GM21576 (cell line): ENCODE data around the gene ARID4B.
"Not testable (repeated sequence)": the region's sequence is repeated elsewhere in the genome, so short reads cannot be mapped to it uniquely, and the experiment has no call there.

Experiments
- ATAC-seq: cut with Tn5 transposase; IDR thresholded peaks from one replicate; pipeline ENCODE4 v1.9.1; 2021; ENCODE audit warnings: mild to moderate bottlenecking, moderate library complexity; ENCODE audit not compliant: unreplicated experiment

The ARID4B gene

DNA sequence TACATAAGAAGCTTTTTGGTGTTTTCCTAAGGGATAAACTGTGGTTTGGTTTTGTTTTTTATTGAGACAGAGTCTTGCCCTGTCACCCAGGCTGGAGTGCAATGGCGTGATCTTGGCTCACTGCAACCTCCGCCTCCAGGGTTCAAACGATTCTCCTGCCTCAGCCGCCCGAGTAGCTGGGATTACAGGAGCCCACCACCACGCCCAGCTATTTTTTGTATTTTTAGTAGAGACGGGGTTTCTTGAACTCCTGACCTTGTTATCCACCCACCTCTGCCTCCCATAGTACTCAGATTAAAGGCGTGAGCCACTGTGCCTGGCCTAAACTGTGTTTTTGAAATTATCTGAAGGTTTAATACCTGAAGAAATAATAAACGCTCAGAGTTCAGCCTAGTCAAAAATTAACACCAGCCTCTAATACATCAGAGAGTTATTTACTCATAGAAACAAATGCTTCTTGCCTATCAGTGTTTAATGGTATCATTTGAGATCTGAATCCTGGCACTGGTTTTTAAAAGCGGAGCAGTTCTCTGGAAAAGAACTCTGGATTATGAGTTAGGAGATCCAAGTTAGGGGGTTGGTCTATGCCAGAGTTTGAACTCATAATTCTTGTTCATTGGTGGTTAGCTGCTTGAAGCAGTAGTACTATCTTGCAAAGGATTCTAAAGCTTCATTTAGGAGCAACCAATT, 28.7 kb downstream of the ARID4B start:
- ATAC-seq = no peak

DNA sequence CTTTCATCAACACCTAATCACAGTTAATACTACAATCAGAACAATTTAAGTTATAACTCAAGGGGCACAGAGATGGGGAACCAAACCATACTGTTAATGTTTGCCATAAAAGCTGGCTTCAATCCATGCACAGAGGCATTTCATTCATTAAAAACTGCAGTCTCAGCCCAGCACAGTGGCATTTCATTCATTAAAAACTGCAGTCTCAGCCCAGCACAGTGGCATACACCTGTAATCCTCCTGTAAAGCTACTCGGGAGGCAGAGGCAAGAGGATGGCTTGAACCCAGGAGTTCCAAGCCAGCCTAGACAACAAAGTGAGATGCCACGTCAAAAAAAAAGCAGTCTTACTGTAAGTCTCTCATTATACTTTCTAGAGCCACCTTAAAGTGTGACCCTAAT, 29.2 kb downstream of the ARID4B start:
- ATAC-seq = no peak

DNA sequence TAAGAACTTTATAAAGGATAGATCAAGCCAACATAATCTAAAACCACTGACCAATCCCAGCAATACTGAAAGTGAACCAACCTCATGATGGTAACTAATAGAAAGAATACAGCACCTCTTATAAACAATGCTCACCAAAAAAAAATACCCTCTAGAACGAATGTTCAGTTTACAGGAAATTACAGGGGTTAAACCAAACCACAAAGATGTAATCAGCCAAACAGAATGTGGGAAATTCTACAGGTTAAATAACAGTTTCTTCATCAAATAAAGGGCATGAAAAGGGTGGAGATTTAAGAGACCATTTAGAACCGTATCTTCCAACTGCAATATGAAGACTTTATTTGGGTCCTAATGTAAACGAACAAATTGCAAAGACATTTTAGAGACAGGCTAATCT, 30.4 kb downstream of the ARID4B start:
- no peak for ATAC-seq

DNA sequence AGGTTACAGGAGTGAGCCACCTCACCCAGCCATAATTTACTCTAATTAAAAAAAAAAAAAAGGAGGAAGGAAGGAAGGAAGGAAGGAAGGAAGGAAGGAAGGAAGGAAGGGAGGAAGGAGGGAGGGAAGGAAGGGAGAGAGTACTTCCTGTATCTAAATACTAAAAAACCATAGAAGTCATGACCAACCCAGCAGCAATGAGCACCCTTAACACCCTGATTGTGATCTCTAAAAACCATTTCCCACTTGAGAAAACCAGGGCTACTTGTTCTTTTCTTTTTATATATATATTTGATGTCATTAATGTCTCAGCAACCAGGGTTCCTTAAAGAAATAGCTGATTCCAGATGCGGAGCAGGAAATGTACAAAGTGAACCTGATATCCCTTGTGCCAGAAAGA, 31.2 kb downstream of the ARID4B start:
- ATAC-seq = no peak

DNA sequence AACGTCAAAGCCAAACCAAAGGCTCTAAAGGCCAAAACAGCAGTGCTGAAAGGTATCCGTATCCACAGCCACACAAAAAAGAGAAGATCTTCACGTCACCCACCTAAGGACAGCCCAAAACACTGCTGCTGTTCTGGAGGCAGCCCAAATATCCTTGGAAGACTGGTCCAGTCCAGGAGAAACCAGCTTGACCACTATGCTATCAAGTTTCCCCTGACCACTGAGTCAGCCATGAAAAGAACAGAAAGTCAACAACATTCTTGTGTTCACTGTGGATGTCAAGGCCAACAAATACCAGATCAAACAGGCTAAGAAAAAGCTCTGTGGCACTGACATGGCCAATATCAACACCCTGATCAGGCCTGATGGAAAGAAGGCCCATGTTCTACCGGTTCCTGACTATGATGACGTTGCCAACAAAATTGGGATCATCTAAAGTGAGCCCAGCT, 32.1 kb downstream of the ARID4B start:
- ATAC-seq = no peak

DNA sequence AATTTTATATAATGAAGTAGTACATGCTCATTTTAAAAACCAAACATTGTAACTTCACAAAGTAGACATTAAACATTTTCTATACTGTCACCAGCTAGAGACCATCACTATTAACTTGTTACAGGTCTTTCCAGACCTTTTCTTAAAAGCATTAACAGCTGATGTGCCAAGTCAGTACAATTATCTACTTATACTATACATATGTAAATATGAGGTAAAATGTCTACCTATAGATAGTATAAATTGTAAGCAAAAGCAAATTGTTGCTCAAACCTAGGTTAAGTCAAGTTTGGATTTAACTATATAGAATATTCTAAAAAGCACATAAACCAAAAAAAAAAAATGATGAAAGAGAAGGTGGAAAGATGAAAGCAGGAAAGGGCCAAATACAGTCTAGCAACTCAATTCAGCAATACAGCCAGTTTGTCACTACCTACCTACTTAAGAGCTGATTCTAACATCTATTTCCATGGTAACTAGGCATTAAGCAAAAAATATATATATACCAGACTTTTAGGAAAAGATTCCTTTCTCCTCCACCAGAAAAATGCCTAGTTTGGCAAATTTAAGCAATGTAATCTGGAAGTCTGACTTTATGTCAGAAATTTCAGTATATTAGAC, 34.5 kb downstream of the ARID4B start:
- ATAC-seq = no peak

DNA sequence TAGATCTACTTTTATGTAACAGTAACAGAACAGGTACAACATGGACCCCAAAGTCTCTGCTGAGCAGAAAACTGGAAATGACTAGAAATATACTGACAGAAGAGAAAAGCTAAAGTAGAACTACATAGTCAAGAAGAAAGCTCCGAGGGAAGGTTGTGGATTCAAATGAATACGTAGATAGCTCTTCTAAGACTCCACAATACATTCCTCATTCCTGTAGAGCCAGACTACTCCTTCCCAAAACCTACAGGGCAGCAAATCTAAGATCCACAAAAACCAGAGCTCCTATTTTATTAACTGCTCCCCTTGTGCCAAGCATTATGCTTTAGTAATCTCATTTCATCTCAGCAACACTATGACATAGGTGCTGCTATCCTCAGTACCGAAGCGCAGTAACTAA, 35.2 kb downstream of the ARID4B start:
- no peak for ATAC-seq

DNA sequence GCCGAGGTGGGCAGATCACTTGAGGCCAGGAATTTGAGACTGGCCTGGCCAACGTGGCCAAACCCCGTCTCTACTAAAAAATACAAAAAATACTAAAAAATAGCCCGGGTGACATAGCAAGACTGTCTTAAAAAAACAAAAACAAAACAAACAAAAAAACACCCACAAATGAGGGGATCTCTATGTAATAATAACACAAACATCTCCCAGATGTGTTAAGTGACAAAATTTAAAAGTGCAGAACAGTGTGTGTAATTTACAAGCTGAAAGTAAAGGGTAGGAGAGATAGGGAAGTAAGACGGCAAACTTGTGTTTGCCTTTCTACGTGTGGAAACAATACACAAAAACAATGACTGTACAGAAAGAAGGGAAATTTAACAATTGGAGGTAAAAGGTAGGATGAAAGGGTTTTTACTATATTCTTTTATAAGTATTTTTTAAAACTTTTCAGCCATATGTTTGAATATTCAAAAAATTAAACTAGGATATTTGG, 36.3 kb downstream of the ARID4B start:
- no peak for ATAC-seq

DNA sequence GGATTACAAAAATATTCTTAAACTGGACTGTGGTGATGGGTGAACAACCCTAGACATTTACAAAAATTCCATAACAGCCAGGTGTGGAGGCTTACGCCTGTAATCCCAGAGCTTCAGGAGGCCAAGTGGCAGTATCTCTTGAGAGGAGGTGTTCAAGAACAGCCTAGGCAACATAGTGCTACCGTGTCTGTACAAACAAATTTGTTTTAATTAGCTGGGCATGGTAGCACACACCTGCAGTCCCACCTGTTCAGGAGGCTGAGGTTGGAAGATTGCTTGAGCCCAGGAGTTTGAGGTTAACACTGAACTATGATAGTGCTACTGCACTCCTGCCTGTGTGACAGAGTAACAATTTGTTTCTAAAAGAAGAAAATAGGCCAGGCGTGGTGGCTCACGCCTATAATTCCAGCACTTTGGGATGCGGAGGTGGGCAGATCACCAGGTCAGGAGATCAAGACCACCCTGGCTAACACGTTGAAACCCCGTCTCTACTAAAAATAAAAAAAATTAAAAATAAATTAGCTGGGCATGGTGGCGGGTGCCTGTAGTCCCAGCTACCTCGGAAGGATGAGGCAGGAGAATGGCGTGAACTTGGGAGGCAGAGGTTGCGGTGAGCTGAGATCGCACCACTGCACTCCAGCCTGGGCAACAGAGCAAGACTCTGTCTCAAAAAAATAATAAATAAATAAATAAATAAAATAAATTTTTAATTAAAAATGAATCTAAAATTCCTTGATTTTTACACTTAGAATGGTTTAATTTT, 37.1 kb downstream of the ARID4B start:
- no peak for ATAC-seq

DNA sequence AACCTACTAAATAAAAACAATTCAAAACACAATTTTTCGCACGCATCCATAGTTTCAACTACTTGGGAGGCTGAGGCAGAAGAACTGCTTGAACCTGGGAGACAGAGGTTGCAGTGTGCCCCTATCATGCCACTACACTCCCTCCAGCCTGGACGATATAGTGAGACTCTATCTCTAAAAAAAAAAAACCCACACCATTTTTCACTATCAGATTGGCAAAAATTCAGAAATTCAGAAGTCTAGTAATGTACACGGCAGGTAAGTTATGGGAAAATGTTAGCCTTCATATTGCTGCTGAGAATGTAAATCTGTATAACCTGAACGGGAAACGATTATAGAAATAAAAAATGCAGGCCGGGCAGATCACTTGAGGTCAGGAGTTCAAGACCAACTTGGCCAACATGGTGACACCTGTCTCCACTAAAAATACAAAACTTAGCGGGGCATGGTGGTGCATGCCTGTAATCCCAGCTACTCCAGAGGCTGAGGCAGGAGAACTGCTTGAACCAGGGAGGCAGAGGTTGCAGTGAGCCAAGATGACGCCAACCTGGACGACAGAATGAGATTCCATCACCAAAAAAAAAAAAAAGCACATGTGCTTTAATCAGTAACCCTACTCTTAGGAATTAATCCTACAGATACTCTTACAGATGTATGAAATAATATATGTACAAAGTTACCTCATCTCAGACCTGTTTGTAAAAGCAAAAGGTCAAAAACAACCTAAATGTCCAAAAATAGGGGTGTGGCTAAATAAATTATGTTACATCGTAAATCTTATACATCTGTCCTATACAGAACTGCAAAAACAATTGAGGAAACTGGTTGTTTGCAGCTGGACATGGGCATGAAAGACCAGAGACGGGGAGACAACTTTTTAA, 37.9 kb downstream of the ARID4B start:
- ATAC-seq = no peak

DNA sequence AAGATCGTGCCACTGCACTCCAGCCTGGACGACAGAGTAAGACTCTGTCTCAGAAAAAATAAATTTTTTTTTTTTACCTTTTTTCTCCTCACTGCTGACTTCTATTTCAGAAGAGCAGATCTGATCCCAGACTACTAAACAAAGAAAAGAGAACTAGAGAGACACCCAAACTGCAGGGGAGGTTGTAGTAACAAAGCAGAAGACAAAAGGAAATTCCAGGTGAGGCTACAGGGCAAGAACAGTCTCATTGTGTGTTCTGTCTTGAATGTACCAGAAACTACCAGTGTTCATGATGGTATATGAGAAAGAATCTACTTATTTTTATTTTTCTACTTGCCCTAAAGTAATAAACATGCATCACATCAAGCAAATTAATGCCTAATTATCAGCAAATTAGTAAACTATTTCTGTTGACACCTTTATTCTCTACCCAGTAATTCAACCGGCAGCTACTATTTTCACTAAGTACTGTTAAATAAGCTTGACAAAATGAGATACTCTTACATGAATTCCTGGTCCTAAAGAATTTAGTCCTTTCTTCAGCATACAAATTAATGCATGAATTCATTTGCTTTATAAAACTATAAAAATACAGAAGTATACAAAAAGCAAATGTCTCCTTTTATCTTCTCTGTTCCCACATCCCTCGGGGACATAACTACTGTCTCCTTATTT, 40.6 kb downstream of the ARID4B start:
- no peak for ATAC-seq

DNA sequence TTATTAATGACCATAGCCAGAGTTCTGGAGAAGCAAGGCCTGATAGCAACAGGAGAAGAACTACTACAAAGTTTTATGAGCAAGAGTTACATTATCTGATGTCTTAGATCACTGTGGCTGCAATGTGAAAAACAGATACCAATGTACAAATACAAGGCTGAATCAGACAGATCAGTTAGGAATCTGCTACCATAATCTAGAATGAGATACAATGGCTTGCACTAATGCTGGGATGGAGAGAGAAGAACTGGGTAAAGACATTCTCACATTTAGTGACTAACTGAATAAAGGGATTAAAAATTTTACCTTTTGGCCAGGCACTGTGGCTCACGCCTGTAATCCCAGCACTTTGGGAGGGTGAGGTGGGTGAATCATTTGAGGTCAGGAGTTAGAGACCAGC, 41.3 kb downstream of the ARID4B start:
- no peak for ATAC-seq

DNA sequence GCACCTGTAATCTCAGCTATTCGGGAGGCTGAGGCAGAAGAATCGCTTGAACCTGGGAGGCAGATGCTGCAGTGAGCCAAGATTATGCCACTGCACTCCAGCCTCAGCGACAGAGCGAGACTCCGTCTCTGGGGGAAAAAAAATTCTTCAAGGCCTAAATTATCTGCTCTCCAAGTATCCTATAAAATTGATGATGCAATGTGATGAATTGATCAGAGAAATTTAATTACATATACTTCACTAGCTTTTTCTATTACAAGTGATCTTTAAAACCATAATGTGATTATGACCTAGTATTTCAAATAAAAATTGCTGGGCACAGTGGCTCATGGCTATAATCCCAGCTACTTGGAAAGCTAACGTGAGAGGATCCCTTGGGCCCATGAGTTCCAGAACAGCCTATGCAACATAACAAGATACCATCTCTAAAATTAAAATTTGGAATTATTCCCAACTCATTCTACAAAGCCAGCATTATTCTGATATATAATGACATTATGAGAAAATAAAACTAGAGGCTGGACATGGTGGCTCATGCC, 43.7 kb downstream of the ARID4B start:
- no peak for ATAC-seq

DNA sequence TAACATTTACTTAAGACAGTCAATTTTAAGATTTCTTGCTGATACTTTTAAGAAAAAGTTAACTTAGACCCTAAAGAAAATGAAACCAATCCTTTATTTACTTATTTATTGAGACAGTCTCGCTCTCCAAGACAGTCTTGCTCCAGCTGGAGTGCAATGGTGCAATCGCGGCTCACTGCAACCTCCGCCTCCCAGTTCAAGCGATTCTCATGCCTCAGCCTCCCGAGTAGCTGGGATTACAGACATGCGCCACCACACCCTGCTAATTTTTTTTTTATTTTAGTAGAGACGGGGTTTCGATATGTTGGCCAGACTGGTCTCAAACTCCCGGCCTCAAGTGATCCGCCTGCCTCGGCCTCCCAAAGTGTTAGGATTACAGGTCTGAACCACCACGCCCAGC, 44.3 kb downstream of the ARID4B start:
- ATAC-seq = not testable (repeated sequence)

DNA sequence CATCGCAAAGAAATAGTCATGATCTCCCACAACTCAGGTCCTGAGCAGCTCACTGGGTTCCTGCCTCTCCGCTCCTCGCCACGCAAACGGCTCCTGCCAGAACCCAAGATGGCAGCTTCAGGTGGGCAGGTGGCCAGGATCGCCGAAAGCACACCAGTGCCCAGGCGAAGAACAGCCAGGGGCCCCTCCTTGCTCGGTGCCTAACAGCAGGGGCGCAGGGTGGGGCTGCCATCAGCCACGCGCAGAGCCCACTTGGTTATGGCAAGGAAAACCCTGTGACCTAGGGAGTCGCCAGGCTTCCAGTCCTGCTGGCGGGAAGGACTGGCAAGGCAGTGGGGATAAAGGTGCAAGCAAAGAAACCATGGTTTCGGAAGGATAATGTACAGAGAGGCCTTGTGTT, 47.5 kb downstream of the ARID4B start:
- no peak for ATAC-seq

DNA sequence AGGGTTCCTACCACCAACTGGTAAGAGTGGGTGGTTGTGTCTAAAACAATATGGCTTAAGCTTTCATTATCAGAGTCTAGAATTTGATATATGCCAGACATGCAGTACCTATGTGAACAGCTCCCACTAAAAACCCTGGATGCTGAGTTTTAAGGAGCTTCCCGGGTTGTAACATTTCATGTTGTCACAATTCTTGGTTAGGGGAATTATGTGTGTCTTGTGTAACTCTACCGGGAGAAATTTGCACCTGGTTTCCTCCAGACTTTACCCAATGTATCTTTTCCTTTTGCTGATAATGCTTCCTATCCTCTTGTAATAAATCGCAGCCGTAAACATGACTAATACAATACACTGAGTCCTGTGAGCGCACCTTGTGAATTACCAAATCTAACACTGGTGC, 48.3 kb downstream of the ARID4B start:
- no peak for ATAC-seq

DNA sequence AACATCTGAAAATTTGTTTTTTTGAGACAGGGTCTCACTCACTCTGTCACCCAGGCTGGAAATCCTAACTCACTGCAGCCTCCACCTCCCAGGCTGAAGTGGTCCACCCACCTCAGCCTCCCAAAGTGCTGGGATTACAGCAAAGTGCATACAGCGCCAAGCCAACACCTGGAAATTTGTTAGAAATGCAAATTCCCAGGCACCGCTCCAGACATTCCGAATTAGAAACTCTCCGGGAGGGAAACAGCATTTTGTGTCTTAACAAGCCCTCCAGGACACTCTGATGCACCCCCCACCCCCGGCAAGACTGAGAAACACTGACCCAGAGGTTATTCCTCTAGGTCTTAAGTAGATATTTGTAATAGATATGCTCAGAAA, 49.1 kb downstream of the ARID4B start:
- ATAC-seq = no peak

DNA sequence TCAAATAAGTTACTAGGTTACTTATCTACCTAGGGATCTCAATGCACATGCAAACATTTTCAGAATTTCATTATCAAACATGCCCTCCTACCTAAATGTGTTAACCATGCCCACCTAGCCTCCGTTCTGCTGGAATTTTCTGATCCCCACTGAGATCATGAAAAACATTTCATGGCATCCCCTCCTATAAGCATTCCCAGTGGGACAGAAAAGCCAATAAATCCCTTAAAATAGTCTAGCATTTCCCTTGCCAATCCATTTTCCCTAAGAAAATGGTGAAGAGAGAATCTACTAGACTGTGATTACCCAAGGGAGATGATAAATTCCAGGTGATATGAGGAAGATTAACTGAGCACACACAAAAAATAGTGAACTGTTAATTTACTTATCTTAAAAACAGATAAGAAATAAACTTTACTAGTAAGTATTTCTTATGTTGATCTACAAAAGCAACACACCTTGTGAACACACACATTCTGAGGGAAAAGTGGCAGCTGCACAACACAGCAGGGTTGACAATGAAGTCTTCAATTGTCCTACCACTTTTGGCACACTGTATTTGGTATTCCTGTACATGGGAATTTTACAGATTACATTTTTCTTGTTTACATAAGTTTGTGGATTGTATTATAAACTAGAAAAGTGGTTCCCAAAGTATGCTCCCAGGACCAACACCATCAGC, 49.6 kb downstream of the ARID4B start:
- ATAC-seq = no peak

DNA sequence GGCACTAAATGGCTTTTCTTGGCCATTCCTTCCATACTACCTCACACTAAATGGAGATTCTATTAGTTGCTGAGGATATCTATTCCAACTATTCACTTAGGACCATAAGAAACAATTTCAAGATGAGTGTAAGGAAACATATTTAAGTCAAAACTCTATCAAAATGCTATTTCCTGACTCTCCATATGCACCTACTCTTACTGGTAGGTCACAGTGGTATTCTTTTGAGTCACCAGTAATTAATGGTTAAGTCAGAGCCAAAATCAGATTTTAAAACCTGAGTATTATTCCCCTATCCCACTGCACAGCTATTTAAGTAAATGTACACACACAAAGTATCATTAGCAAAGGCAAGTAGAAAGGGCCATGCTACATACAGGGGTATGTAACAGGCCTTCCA, 50.3 kb downstream of the ARID4B start:
- no peak for ATAC-seq

DNA sequence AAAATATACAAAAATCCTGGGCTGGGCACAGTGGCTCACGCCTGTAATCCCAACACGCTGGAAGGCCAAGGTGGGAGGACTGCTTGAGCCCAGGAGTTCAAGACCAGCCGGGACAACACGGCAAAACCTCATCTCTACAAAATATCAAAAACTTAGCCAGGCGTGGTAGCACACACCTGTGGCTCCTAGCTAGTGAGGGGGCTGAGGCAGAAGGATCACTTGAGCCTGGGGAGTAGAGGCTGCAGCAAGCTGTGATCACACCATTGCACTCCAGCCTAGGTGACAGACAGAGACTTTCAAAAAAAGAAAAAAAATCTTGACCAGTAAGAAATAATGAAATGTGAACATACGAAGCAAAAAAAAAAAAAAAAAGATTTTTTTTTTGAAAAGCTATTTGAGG, 52.1 kb downstream of the ARID4B start:
- no peak for ATAC-seq
